T47D (cell line): ENCODE data around the gene TMEM98.
"Not testable (repeated sequence)": the region's sequence is repeated elsewhere in the genome, so short reads cannot be mapped to it uniquely, and the experiment has no call there.

Source experiments
- DNase-seq, 2 experiments: peaks; one replicate each; pipeline versions ENCODE4 v3.0.0 to v3.0.0-alpha.2; 2011 to 2012; ENCODE audit warnings: low read depth in 1 of 2, low spot score in 1 of 2
- JUND ChIP-seq: IDR thresholded peaks from 2 replicates; pipeline ENCODE4 v1.6.1; 2012; ENCODE audit warnings: low read depth
- in situ Hi-C: cut with HindIII; loops from 2 replicates; pipeline ENCODE4 v1.10.0; 2016; ENCODE audit warnings: low sequenced_read_pairs, low pct_unique_long_range_greater_than_20kb

TMEM98 gene, protein sequence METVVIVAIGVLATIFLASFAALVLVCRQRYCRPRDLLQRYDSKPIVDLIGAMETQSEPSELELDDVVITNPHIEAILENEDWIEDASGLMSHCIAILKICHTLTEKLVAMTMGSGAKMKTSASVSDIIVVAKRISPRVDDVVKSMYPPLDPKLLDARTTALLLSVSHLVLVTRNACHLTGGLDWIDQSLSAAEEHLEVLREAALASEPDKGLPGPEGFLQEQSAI

DNA sequence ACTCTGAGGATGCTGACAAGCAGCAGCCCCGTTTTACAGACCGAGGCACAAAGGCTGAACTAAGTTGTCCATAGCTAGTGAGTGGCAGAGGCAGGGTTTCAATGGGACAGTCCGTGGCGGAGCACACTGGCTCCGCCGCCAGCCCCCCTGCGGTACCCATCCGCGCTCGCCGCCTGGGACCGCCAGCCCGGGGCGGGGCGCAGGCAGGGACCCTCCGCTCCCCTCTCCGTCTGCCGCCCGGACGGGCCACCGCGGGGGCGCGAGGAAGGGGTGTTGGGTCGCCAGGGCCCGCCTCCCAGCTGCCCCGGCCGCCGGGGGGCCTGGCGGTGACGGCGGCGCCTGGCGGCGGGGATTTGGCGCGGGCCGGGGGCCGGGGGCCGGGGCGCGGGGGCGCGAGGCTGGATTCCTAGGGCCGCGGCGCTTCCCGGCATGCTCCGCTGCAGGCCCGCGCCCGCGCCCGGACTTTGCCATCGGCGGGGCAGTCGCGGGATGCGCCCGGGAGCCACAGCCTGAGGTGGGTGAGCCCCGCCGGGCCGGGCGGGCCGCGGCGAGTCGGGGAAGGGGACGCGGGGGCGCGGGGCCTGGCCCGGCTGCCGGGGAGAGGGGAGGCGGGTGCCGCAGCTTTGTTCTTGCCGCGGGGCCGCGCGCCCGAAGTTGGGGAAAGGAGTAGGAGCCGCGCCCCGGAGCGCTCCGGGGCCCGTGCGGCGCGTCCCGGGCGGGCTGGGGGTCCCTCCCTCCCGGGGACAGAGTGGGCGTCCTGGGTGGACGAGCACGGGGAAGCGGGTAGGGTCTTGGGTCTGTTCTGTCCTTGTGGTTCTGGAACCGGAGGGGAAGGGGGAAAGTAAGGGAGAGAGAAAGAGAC, at the start of gene TMEM98:
TSS of gene TMEM98 (plus strand) at position 430 of the 862 bp plus-strand sequence. CDS start 3,376 bp downstream, outside the sequence.
- in situ Hi-C loops = no loop called here
- no peak for TF ChIP-seq JUND
- peak in 1 of 2 experiments; percentile 32 for DNase-seq

- TF ChIP-seq JUND = no peak
- peak in 1 of 2 experiments; percentile 21 for DNase-seq
- in situ Hi-C loops = no loop called here
Measured at GRCh38 chr17:32878211-32878610, 49.7 kb upstream of the TMEM98 start.

- in situ Hi-C loops = no loop called here
- TF ChIP-seq JUND = no peak
- DNase-seq = no peak
Measured at GRCh38 chr17:32879134-32879533, 48.8 kb upstream of the TMEM98 start.

- in situ Hi-C loops = no loop called here
- DNase-seq = no peak
- TF ChIP-seq JUND = no peak
Measured at GRCh38 chr17:32880671-32881453, 47.1 kb upstream of the TMEM98 start.

GRCh38 chr17:32882029-32882428, 45.9 kb upstream of the TMEM98 start:
- no peak for DNase-seq
- TF ChIP-seq JUND = no peak
- in situ Hi-C loops = no loop called here

GRCh38 chr17:32882734-32883133, 45.2 kb upstream of the TMEM98 start:
- TF ChIP-seq JUND = no peak
- no peak for DNase-seq
- in situ Hi-C loops = no loop called here

DNA sequence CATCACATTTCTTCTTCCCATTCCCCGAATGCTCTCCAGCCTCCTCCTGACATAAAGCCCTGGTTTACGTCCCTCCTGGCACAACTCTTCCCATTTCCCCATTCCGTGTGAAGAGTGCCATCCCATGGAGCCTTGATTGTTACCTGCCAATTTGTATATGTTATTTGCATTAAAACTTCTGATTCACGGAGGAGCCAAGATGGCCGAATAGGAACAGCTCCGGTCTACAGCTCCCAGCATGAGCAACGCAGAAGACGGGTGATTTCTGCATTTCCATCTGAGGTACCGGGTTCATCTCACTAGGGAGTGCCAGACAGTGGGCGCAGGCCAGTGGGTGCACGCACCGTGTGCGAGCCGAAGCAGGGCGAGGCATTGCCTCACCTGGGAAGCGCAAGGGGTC, 41.0 kb upstream of the TMEM98 start:
- DNase-seq, in situ Hi-C loops: not testable (repeated sequence)

DNA sequence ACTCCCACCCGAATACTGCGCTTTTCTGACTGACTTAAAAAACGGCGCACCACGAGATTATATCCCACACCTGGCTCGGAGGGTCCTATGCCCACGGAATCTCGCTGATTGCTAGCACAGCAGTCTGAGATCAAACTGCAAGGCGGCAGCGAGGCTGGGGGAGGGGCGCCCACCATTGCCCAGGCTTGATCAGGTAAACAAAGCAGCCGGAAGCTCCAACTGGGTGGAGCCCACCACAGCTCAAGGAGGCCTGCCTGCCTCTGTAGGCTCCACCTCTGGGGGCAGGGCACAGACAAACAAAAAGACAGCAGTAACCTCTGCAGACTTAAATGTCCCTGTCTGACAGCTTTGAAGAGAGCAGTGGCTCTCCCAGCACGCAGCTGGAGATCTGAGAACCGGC, 40.5 kb upstream of the TMEM98 start:
- in situ Hi-C loops, DNase-seq: not testable (repeated sequence)

DNA sequence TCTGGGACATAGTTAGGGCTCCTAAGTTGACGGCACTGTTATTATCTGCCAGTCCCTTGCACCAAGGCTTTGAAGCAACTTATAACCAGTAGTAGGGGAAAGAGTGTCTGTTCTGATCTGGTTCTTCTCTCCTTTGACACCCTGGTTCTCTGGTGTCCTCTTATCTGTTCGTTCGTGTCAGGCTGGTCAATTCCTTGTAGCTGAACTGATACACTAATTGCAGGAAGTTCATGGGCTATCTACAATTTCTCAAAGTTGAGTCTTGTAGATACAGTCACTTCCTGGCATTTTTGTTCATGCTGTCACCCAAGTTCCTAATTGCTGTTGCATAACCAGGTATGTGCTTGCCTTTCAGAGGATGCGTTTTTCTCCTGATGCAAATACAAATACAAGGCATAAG, 33.7 kb upstream of the TMEM98 start:
- no peak for DNase-seq
- TF ChIP-seq JUND = no peak
- in situ Hi-C loops = no loop called here

- no peak for DNase-seq
- in situ Hi-C loops = no loop called here
- TF ChIP-seq JUND = no peak
Measured at GRCh38 chr17:32896647-32897258, 31.2 kb upstream of the TMEM98 start.

DNA sequence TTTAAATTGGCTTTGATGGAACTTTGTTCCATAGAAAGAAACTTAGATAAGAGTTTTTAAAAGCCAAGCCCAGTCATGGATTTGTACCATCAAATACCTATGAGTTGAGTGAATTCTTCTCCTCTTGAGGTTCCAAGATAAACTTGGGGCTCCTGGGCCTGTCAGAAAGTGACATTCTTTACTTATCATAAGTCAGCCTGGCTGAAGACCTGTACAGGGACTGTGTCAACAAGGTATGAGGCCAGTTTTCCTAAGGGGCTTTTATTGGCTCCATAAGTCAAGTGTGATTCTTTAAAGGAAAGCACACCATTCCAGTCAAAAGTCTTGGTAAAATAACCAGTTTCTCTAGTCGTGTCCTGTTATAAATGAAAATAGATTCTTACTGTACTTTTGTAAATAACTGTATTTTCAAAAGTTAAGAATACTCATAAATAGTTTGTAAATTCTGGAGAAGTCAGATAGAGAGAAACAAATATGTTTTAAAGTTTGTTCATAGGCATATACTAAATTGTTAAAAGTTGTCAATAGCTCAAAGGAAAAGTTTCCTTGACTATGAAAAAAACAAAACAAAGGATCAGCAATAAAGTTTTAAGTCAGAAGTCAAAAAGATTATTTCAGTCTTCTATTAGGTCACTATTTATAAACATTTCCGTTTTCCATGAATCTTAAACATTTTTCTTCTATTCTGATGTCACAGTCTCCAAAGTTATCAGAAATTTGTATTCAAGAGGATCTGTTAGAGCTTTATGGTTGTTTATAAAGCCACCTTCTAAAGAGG, 28.5 kb upstream of the TMEM98 start:
- DNase-seq = no peak
- in situ Hi-C loops = no loop called here
- no peak for TF ChIP-seq JUND

DNA sequence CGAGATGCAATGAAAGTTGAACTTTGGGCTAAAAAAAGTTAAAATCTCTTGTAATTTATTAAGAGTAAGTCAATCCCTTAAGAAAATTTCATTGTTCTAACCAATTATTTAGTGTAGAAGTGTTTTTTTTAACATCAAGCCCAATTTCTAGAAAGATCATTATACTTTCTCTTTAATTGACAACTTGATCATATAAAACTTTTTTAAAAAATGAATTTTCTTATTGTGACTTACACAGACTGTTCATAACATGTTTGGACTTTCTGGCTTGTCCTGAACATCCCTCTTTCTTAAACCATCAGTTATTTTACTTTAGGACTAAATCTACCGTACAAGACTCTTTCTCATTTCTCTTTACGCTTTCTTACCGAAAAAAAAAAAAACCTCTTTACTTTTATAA, 26.2 kb upstream of the TMEM98 start:
- TF ChIP-seq JUND = no peak
- in situ Hi-C loops = no loop called here
- no peak for DNase-seq
